Activated T-cell treated with anti-CD3 and anti-CD28 coated beads for 4 hours (primary cell): Measurements from ENCODE around the gene GPR55.
A peak's percentile ranks its signal among the peaks of the same experiment; 100 is the strongest.
"Not testable (repeated sequence)": the region's sequence is repeated elsewhere in the genome, so short reads cannot be mapped to it uniquely, and the experiment has no call there.

Experiments used
- DNase-seq: peaks from one replicate; pipeline ENCODE4 v3.0.0-alpha.2; 2020

GPR55 gene

DNA sequence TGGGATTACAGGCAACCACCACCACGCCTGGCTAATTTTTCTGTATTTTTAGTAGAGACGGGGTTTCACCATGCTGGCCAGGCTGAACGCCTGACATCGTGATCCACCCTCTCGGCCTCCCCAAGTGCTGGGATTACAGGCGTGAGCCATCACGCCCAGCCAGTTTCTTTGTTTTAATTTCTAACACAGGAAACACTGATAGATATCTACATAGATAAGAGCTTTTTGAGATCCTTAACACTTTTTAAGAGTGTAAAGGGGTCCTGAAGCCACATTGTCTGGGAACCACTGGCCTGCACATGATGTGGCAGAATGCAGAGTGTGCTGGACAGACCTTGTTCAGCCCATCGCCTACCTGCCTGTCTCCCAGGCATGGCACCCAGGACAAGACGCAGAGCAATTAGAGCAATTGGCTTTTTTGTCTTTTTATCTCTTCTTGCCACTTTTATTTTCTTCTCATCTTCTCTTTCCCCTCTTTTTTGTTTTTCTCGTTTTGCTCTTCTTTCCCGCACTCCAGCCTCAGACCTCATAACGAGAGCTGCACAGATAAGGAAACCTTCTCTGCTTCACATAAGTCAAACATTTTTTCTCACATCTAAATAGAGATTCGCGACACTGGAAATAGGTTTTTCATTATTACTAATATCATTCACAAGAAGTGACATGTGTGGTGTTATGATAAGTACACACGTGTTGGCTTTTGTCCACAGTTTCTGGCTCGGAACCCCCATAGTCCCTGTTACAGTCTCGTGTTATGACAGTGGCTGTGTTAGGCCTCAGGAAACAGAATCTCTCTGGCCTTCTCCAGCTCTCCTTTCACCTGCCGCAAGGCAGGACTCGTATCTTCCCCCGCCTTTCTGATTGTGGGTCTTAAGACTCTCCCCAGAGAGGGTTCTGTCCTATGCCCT, 25.2 kb upstream of the GPR55 start:
- no peak for DNase-seq

DNA sequence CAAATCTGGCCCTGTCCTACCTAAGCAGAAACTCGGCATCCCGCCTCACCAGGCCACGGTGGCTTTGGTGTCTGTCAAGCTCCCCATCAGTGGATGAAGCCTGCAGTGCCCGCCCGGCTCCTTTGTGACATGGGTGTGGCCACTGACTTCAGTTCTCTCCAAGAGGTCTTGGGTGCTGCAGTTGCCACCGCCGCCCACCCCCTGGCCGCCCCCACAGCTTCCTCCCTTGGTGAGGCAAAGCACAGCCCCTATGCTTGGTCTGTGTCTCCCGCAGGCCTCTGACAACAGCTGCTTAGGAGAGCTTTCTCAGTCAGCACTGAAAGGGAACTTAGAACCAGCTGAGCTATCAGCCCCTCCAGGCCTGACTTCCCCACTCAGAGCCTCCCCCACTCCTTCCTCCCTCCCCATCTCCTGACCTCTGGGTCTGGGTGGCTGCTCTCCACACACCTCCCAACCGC, 22.9 kb upstream of the GPR55 start:
- no peak for DNase-seq

DNA sequence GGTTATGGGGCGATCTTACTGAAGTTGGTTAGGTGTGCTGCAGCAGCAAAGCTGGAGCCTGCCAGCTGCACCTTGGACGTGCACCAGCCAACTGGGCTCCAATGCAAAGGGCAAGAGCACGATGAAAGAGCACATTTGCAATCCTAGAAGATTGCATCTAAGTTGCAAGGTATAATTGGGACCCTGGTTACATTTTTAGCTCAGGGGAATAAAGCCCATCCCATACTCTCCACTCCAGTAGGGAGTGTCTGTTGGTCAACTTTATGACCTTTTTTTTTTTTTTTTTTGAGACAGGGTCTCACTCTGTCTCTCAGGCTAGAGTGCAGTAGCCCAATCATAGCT, 22.2 kb upstream of the GPR55 start:
- no peak for DNase-seq

DNA sequence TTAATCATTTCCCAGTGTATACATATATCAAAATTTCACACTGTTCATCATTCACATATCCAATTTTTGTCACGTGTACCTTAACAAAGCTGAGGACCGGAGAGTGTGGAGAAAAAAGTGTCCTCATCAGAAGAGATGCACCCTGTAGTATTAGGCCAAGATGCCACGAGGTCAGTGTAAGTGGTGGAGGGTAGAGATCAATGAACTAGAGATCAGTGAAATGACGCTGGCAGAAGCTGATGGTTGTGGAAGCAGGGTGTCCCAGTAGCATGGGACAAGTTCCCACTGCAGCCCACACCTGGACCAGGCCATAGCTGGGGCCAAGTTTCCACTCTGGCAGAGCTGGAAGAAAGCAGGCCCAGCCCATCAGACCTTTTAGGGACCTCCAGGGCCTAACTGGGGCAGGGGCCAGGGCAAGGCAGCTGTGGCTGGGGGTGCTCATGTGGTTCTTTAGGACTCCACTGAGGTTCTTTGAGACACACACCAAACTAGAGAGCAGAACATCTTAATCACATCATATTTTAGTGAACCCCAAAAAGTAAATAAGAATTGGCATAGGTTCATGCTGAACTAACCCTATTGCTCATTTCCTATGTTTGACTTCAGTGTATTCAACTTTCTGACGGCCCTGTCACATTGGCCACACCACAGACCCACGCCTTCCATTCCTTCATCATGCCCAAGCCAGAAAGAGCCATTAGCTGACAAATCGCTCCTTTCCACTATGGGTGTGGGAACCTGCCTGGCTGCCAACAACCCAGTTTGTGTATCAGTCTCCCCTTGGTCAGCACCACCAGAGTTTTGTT, 21.6 kb upstream of the GPR55 start:
- no peak for DNase-seq

DNA sequence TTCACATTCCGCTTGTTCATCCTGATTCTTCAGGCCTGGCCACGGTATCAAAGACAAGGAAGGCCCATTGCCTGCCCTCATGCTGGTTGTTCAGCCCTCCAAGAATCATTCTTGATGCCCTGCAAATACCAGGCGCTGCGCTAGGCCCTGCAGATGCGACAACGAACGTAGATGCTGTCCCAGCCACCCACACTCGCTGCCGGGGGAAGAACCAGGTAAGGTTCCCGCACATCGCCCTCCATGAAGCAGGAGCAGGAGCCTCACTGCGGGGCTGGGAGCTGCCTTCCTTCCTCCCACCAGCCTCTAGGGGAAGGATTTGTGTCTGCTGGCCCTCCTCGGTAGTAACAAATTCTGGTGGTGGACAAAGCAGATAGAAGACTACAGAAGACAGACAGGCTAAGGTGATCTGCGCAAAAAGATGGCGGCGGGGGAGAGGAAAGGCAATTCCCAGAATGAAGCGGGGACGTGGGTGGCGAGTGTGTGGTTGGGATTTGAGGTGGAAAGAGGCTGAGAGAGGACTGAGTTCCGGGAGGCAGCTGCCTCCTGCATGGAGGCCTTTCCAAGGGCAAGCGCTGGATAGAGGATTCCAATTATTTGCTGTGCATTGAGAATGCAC, 19.8 kb upstream of the GPR55 start:
- DNase-seq: no peak

DNA sequence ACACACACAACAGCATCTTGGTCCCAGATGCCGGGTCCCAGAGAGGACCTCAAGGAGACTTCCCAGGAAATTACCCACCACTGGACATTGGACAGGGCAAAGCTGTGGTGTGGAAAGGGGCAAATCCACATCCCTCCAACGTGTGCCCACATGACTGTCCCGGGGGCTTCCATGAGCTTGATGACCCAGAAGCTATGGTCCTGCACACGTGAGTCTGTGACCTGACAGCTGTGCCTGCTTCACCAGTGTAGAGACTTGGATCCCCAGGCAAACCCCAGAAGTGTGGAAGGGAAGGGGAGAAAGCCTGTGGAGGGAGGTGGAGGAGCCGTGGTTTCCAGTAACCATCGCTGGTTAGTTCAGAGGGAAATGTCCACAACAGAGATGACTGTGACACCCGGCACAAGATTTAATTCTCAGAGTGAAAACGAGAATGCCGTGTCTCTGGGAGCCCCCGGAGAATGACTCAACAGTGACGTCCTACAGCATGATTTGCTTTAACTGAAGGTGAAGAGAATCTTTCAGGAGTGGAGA, 19.1 kb upstream of the GPR55 start:
- DNase-seq: no peak

DNA sequence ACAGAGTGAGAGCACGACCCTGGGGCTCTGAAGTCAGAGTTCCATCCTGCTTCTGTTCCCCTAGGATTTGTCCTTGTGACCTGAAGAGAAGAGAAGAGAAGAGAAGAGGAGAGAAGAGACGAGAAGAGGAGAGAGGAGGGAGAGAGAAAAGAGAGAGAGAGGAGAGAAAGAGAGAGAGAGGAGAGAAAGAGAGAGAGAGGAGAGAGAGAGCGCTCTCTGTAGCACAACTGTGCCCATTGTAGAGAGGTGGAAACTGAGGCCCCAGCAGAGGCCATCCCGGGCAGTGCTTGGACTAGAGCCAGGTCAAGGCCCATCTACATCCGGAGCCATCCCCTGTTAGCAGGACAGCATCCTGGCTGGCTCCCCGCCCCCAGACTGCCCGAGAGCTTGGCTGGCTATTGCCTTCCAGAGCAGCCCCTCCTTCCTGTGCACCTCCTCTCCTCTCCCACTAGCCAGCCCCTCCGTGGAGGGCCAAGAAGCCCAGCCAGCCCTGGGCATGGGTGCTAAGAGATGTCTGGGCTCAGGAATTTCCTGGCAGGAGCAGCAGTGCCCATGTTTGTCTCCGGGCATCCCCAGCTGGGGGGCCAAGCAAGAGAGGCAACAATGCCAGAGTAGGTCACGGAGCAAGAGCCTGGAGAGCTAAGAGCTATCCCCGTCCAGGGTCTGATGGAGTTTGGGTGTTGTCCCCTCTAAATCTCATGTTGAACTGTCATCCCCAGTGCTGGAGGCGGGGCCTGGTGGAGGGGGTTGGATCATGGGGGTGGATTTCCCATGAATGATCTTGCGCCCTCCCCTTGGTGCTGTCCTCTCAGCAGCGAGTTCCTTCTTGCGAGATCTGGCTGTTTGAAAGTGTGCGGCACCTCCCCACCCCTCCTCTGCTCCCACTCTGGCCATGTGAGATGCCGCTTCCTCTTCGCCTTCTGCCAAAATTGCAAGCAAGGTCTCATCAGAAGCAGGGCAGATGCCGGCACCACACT, 18.2 kb upstream of the GPR55 start:
- DNase-seq: peak; percentile 28

DNA sequence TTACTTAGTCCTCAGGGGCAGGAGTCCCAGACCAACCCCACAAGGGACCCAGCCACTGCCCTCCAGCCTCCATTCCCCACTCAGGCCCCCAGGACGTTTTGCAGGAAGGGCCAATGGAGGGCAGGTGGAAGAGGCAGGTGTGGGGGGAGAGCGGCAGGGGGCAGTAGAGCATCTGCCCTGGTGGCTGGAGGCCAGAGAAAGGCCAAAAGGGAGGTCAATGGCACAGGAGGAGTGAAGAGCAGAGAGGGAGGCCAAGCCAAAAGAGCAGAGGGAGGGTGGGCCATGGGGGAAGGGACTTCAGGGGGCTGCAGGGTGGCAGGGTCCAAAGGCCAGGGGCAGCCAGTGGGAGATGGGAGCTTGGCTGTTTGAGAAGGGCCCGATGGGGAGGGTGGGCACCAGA, 17.3 kb upstream of the GPR55 start:
- DNase-seq: no peak

DNA sequence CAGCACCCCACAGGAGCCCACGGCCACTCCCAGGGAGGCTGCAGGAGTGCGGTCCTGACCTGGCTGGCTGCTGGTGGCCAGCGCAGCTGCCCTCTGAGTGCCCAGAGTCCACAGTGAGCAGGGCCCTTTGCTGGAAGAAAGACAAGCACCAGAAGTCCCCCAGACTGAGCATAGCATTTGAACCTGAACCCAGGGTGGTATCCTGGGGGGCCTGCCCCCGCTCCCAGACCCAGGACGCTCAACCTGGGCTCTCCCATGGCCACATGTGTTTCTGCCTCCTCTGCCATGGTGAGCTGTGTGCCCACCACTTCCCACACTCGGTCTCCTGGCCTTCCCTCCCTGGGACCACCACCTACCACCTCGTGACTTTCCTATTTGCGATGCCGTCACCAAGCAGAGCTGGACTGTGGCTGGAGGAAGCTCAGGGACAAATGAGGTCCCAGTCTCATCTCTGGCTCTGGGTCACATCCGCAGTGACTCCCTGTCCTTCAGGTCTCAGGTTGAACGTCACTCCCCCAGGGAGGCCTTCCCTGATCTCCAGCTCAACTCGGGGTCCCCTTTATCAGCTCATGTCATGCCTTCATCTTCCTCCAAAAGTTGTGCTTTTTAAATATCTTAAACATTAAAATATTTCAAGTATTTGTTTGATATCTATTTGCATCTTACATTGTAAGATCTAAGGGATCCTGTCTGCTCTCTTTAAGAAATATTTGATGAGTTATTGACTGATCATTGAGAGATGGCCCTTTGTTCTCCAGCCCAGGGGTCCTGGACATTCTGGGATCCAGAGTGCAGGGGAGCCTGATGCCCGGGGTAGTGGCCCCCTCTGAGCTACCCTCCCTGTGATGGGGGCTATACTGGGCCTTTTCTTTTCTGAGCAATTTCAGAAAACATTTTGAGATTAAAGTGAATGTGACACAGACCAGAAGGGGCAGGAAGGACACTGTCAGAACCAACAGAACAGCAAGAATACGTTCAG, 16.4 kb upstream of the GPR55 start:
- DNase-seq: no peak

DNA sequence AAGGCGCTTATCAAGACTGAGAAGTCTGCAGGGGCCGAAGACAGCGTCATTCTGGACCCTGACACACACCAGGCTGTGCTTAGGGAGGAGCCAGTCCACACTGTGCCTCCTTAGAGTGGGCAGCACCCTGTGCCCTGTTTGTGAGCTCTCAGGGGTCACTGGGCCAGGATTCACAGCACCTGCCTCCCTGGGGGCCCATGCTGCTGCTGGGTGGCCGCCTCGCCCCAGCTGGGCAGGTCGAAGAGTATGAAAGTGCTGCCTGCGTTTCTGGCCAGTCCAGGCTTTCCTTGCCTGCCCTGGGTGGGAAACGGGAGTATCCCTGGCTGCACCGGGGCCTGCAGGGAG, 15.4 kb upstream of the GPR55 start:
- no peak for DNase-seq

DNA sequence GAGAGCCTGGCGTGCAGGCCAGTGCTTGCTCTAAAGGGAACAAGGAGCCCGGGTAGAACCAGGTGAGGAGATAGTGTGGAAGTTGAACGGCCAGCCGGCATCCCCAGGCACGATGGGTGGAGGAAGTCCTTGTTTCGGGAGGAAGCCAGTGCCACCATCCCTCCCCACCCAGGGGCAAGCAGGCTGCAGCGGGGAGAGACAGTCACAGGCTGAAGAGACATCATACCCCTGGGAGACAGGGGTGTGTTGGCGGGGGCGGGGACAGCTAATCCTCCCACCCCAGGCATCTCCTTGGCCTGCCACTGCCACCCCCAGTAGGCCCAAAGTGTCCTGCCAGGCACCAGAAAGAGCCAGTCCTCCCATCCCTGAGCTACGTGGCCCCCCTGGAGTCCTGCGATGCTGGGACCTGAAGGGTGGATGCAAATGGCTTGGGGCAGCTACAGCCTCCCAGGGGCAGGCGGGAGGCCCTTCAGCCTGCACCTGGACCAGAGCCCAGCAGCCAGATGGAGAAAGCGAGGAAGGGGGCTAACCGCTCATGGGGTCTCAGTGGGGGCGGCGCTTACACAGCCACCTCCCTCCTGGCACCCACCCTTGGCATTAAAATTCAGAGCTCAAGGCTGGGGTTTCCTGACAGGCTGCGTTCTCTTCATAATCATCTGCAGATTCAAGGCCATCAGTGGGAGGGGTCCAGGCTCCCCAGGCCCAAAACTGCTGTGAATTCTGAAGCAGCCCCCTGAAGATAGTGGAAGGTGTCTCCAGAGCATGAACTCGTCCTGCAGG, 14.8 kb upstream of the GPR55 start:
- no peak for DNase-seq

DNA sequence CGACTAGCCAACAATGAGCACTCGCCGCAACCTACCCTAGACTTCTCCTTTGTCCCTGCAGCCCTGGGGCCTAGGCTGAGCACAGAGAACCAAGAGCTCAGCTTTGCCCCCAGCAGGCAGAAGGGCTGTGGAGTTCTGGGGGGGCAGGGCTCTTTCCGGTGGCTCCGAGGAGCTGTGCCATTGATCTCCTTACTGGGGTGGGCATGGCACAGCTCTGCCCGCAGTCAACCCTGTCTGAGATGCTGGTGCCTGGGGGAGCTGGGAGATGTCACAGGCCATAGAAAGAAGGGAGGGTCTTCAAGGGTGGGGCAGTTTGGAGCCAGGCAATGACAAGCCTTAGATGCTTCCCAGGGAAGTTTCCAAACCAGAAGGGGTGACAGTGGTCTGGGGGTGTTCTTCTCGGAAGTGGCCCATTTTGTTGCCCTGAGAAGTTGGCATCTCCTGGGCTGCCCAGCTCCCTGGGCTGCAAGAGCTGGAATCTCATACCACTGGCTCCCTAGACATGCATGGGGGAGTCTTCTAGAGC, 14.1 kb upstream of the GPR55 start:
- DNase-seq: no peak

DNA sequence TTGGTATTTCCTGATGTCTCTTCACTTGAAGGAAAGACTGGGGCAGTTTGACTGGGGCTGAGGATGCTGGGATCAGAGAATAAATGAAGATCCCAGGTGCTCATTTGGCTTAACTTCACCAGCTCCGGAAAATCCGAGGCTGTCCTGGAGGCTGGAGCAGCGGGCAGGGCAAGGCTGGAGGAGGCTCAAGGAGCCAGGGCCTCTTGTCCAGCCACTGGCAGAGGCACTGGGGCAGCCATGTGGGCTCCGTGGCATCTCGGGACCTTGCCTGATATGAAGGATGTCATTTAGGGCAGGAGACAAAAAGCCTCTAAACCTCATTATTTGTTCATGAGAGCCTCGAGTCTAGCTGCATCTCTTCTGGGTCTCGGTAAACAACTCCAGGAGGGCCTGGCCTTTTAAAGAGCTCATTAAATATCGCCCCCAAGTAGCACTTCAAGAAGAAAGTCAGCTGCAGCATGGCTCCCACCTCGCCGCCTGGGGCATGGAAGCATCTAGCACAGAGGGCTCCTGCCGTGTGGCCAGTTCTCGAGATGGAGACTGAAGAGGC, 13.5 kb upstream of the GPR55 start:
- DNase-seq: no peak

DNA sequence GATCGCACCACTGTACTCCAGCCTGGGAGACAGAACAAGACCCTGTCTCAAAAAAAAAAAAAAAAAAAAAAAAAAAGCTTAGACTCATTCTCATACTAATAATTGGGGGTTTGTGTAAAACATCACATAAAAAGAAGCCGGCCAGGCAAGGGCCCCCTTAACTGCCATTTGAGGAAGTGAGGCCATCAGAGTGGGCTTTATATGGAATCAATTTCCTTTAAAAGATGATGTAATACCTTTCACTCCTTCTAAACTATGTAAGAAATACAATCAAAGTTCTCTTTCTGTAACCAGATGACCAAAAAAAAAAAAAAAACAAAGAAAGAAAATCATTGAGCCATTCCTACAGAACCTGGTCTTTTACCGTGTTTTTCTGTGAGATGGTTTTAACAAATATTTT, 13.1 kb upstream of the GPR55 start:
- DNase-seq: no peak

DNA sequence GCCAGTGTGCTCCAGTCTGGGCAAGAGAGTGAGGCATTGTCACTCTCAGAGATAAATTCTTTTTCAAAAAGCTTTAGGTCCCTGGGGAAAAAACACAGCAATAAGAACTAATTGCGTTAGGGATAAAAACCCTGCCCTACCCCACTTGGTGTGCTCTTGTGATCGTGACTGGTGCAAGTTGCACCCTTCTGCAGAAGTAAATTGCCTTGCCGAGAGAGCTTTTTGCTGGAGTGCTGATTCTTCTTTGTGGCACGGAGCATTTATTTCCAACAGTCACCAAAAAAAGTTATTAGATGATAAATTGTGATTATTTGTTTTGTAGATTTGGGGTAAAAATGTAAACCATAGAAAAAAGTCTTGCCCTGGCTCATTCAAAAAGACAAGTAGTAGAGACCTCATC, 12.3 kb upstream of the GPR55 start:
- DNase-seq: no peak

DNA sequence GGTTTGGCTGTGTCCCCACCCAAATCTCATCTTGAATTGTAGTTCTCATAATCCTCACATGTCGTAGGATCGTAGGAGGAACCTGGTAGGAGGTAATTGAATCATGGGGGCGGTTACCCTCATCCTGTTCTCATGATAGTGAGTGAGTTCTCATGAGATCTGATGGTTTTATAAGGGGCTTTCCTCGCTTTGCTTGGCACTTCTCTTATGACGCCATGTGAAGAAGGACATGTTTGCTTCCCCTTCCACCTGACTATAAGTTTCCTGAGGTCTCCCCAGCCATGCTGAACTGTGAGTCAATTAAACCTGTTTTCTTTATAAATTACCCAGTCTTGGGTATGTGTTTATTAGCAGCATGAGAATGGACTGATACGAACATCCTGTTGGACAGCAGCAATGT, 11.2 kb upstream of the GPR55 start:
- not testable (repeated sequence) for DNase-seq

DNA sequence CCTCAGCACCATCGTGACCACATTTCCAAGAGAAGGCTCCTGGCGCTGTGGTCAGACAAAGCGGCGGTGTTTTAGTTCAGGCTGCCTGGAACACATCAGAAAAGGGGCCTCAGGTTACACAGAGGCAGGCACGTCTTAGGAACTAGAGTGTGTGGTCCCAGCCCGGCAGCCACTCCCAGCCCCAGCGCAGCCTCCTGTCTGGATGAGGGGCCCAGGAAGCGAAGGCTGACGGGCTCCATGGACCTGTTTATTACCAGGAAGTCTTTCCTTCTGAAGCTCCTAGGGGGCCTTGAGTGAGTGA, 10.0 kb upstream of the GPR55 start:
- DNase-seq: no peak

DNA sequence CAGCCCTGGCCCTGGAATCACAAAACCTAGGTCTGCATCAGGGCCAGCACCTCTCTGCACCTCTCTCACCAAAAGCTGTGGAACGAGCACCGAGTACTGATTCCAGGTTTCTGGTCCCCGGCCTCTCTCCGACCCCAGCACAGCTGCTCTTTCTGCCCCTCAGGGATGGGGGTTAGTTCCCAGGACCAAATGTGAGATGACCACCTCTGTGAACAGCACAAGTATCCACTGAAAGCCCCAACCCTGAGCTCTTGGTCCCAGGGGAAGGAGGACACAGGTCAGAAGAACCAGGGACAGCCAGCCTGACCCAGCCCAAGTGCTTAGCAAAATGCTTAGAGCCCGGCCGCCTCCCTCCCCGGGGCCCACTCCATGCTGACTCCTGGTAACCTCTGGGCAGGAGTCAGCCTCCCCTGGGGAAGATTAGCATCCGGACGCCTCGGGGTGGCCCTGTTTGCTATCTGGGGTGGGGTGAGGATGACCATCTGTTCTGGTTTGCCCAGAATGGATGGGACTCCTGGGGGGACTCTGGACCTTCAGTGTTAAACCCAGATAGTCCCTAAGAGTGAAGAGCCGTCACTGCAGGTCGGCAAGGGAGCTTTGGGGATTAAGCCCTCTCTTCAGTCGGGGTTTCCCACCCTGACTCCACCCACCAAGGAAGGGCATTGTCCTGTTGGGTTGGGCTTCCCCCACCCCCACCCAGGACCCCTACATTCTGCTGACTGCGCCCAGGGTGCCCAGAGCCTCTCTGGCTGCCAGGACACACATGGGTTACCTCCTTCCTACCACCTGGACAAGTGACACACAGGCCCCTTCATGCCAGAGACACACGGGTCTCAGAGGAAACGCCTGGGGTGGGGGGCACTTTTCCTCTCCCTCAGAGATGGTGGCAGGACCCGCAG, 9.4 kb upstream of the GPR55 start:
- DNase-seq: no peak
